Sigmoid colon (tissue), 4 donors: ENCODE data around the gene SLC15A3.

Experiments used
- EP300 ChIP-seq, 4 donors: sonication (generic); formaldehyde crosslinking; IDR thresholded peaks; one replicate each; pipeline ENCODE4 v1.6.1; 2017; ENCODE audit warnings: antibody characterized with exemption in 4 of 4
- POLR2AphosphoS5 ChIP-seq, 4 donors: sonication (generic); formaldehyde crosslinking; IDR thresholded peaks; one replicate each; pipeline ENCODE4 v1.6.1; 2017; ENCODE audit warnings: antibody characterized with exemption in 4 of 4
- TF ChIP-seq, protein P1 (sequence below), 4 experiments: fragments of 450-650 bp in 3 of 4; fragments of 200-600 bp in 1 of 4; IDR thresholded peaks; one replicate each; pipeline ENCODE4 v1.5.1; 2016 to 2019; ENCODE audit warnings: antibody characterized with exemption in 4 of 4, mild to moderate bottlenecking in 3 of 4, moderate library complexity in 2 of 4

DNA sequence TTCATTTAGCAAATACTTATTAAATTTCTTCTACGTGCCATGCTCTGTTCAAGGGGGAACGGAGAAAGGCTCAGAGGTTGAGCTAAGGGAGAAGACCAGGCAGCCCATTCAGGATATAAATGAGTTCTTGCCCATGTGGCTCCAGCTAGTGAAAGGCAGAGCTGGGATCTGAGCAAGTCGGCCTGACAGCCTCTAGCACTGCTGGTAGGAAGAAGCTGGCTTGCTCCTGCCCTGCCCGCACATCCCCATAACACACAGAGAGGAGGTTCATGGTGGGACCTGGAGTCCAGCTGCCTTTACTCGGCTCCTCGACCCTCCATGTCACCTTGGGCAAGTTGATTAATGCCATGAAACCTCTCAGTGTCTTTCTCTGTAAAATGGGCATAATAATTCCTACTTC lies 2.0 kb downstream of the SLC15A3 start:
- TF ChIP-seq POLR2AphosphoS5 (IDR thresholded peaks at IDR 0.05) (no peak), EP300 (IDR thresholded peaks at IDR 0.05) (no peak)
- TF ChIP-seq, protein P1, sequence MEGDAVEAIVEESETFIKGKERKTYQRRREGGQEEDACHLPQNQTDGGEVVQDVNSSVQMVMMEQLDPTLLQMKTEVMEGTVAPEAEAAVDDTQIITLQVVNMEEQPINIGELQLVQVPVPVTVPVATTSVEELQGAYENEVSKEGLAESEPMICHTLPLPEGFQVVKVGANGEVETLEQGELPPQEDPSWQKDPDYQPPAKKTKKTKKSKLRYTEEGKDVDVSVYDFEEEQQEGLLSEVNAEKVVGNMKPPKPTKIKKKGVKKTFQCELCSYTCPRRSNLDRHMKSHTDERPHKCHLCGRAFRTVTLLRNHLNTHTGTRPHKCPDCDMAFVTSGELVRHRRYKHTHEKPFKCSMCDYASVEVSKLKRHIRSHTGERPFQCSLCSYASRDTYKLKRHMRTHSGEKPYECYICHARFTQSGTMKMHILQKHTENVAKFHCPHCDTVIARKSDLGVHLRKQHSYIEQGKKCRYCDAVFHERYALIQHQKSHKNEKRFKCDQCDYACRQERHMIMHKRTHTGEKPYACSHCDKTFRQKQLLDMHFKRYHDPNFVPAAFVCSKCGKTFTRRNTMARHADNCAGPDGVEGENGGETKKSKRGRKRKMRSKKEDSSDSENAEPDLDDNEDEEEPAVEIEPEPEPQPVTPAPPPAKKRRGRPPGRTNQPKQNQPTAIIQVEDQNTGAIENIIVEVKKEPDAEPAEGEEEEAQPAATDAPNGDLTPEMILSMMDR (IDR thresholded peaks at IDR 0.05), result no peak
